ENCODE measurements around the gene TPK1. TPM values are rescaled to one million over a fixed set of nuclear protein-coding genes. Genes with fewer than 3 reads are reported as not detected.

The TPK1 gene
- polyA plus RNA-seq, 2 of the 4 experiments (the other 2 are of a cell fraction): 1.4 to 2.5 TPM

- FAIRE-seq (no peak), ATAC-seq (no peak), DNase-seq (ENCODE audit: low read depth in 1 of 2, low spot score in 1 of 2) (no peak)
- POLR2A ChIA-PET: interaction anchor here (1.0 kb wide), 1 partner anchor 50 kb away, joined by 3 read pairs; the partner anchor contains the start of gene TPK1
- Histone ChIP-seq H3K4me1 (no peaks in the 10 kb centered on the region), H3K4me3 (no peak overlapping the region), H3K9me3 (no peaks in the 10 kb centered on the region), H3K27ac (no peak overlapping the region), H3K4me2 (no peak overlapping the region)
- CTCF ChIA-PET: interaction anchor here (1.0 kb wide), 1 partner anchor 111 kb away, joined by 4 read pairs; no protein-coding TSS in a partner anchor
- no peak for TF ChIP-seq CEBPB (IDR thresholded peaks at IDR 0.05)
- TF ChIP-seq EHMT2 (IDR thresholded peaks at IDR 0.05; ENCODE audit: low read depth): no peak
- no peak for TF ChIP-seq POLR2AphosphoS2 (conservative IDR thresholded peaks at IDR 0.05; ENCODE audit: low read length)
- TF ChIP-seq SREBF2 (IDR thresholded peaks at IDR 0.05): no peak
- no peak for TF ChIP-seq TFCP2L1 (CRISPR knock-in tag; IDR thresholded peaks at IDR 0.05)
- TF ChIP-seq ELK1 (IDR thresholded peaks at IDR 0.05; ENCODE audit: low read depth, low read length): no peak
- TF ChIP-seq MAFK (IDR thresholded peaks at IDR 0.05; ENCODE audit: partially characterized antibody): no peak
- no peak for TF ChIP-seq KDM5A (IDR thresholded peaks at IDR 0.05)
- no peak for TF ChIP-seq CHD2 (IDR thresholded peaks at IDR 0.05; ENCODE audit: low read length, partially characterized antibody)
- no peak for TF ChIP-seq PHF8 (IDR thresholded peaks at IDR 0.05; ENCODE audit: borderline replicate concordance, low read depth)
- TF ChIP-seq HOXB5 (CRISPR knock-in tag; IDR thresholded peaks at IDR 0.05): no peak
- no peak for TF ChIP-seq CHD4 (IDR thresholded peaks at IDR 0.05; ENCODE audit: borderline replicate concordance)
- TF ChIP-seq HDAC2 (IDR thresholded peaks at IDR 0.05): no peak
- no peak for TF ChIP-seq USF2 (IDR thresholded peaks at IDR 0.05)
- TF ChIP-seq RARB (CRISPR knock-in tag; IDR thresholded peaks at IDR 0.05): no peak
- no peak for TF ChIP-seq RCOR1 (IDR thresholded peaks at IDR 0.05; ENCODE audit: low read depth, low read length)
- no peak for TF ChIP-seq NFE2L2 (conservative IDR thresholded peaks at IDR 0.05; ENCODE audit: low read length)
- no peak for TF ChIP-seq MYC (IDR thresholded peaks at IDR 0.05; ENCODE audit: borderline replicate concordance, low read length)
- no peak for TF ChIP-seq FOXS1 (CRISPR knock-in tag; IDR thresholded peaks at IDR 0.05)
- no peak for TF ChIP-seq HOXB13 (CRISPR knock-in tag; IDR thresholded peaks at IDR 0.05; ENCODE audit: low read depth)
- WGBS (ENCODE audit: missing lambda C conversion rate): 3% methylated on average over 1 of the region's 1 CpG
Observed at GRCh38 chr7:144785521-144785920, 50.3 kb downstream of the TPK1 start.

GRCh38 chr7:144784943-144785342, 50.9 kb downstream of the TPK1 start:
- Histone ChIP-seq H3K4me1 (no peaks in the 10 kb centered on the region), H3K9me3 (no peaks in the 10 kb centered on the region), H3K4me3 (no peak overlapping the region), H3K27ac (no peak overlapping the region), H3K4me2 (no peak overlapping the region)
- ChIA-PET CTCF (interaction anchor here (1.0 kb wide), 1 partner anchor 112 kb away, joined by 4 read pairs; no protein-coding TSS in a partner anchor), POLR2A (interaction anchor here (1.0 kb wide), 1 partner anchor 51 kb away, joined by 3 read pairs; the partner anchor contains the start of gene TPK1)
- no peak for FAIRE-seq
- TF ChIP-seq BCL3 (IDR thresholded peaks at IDR 0.05) (no peak), CBX2 (IDR thresholded peaks at IDR 0.05; ENCODE audit: borderline replicate concordance, low read depth) (no peak), HMGXB4 (CRISPR knock-in tag; IDR thresholded peaks at IDR 0.05; ENCODE audit: borderline replicate concordance) (no peak), RNF2 (IDR thresholded peaks at IDR 0.05; ENCODE audit: borderline replicate concordance, low read depth) (no peak), CTCF (IDR thresholded peaks at IDR 0.05) (no peak), ESRRA (IDR thresholded peaks at IDR 0.05; ENCODE audit: borderline replicate concordance, low read length) (no peak), RARB (CRISPR knock-in tag; IDR thresholded peaks at IDR 0.05) (no peak), ZFP36 (IDR thresholded peaks at IDR 0.05; ENCODE audit: borderline replicate concordance, partially characterized antibody) (no peak), ZC3H11A (IDR thresholded peaks at IDR 0.05) (no peak), HEYL (CRISPR knock-in tag; IDR thresholded peaks at IDR 0.05) (no peak), ATOH8 (CRISPR knock-in tag; IDR thresholded peaks at IDR 0.05; ENCODE audit: low read depth) (no peak)
- WGBS (ENCODE audit: missing lambda C conversion rate): 22% methylated on average over 3 of the region's 3 CpGs
- ATAC-seq: no peak
- no peak for DNase-seq (ENCODE audit: low read depth in 1 of 2, low spot score in 1 of 2)
